ENCODE results near the gene PARP15.

- TF ChIP-seq CTCF (conservative IDR thresholded peaks at IDR 0.05 in 1 of 2, IDR thresholded peaks at IDR 0.05 in 1 of 2; ENCODE audit: low read depth in 1 of 2, low read length in 2 of 2), result no peak
- no peak for TF ChIP-seq EZH2 (IDR thresholded peaks at IDR 0.05; ENCODE audit: low read length, missing control alignments)
Observed at GRCh38 chr3:122538956-122539490, 38.4 kb upstream of the PARP15 start.
